ENCODE data around the gene PRKCA.
A peak's percentile ranks its signal among the peaks of the same experiment; 100 is the strongest.

Gene PRKCA

DNA sequence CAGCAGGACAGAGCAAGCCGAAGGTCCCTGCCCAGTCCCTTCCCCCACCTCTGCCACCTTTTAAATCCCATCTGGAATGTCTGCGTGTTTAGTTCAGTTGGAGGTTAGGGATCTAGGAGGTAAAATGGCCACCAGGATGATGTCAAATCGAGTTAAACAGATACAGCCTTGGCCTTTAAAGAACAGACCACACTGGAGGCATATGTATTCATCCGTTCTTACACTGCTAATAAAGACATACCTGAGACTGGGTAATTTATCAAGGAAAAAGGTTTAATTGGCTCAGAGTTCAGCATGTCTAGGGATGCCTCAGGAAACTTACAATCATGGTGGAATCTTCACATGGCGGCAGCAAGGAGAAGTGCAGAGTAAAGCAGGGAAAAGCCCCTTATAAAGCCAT is 364.7 kb downstream of the PRKCA start:
- Mint-ChIP-seq H3K9me3 (no peaks in the 10 kb centered on the region), H3K4me3 (peak overlapping the region; percentile 35), H3K27ac (peak overlapping the region; percentile 79), H3K27me3 (no peaks in the 10 kb centered on the region), H3K4me1 (peaks cover 79% of the 10 kb centered on the region), H3K36me3 (ENCODE audit: low read depth) (peaks cover 48% of the 10 kb centered on the region)
- DNase-seq (no peak), ATAC-seq (peak; percentile 51)

DNA sequence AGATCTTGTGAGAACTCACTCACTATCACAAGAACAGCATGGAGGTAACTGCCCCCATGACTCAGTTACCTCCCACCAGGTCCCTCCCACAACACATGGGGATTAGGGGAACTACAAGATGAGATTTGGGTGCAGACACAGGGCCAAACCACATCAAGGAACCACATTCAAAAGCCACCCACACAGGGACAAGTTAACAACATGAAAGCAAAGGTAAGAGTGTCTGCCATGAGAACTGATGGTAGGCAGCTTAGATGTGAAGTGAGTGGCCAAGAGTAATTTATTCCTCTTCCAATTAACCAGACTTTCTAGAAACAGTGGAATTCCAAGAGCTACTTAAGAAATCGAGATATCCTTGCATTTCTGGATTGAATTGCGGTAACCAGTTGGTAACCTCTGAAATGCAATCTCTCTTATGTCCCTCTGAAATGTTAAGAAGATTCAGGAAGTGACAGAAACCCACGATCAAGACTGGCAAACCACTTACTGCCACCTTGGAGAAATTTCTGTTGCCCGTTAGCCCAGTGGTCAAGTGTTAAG is 365.1 kb downstream of the PRKCA start:
- ATAC-seq = peak; percentile 85
- no peaks in the 10 kb centered on the region for H3K27me3 Mint-ChIP-seq
- H3K36me3 Mint-ChIP-seq (ENCODE audit: low read depth) = peaks cover 44% of the 10 kb centered on the region
- peak overlapping the region; percentile 35 for H3K4me3 Mint-ChIP-seq
- H3K27ac Mint-ChIP-seq = peak overlapping the region; percentile 79
- H3K4me1 Mint-ChIP-seq = peaks cover 80% of the 10 kb centered on the region
- no peaks in the 10 kb centered on the region for H3K9me3 Mint-ChIP-seq
- DNase-seq = peak; percentile 46

DNA sequence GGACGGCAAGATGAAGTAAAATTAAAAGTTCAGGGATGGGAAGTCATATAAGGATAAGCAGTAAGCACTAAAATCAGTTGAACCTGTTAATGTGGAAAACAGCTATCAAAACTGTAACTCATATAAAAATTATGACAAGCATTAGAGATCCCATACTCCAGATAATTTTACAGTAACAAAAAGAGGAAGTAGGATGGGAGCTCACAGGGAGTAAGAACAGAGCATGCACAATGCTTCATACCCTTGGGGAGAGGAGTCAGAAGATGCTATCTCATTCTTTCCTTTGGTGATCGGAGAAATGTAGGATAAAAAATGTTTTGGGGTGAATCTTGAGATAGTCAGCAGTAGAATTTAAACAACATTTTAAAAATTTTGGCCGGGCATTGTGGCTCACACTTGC is 367.8 kb downstream of the PRKCA start:
- H3K36me3 Mint-ChIP-seq (ENCODE audit: low read depth) = peaks cover 37% of the 10 kb centered on the region
- no peak for ATAC-seq
- peaks cover 81% of the 10 kb centered on the region for H3K4me1 Mint-ChIP-seq
- no peak for DNase-seq
- H3K9me3 Mint-ChIP-seq = no peaks in the 10 kb centered on the region
- no peak overlapping the region for H3K27ac Mint-ChIP-seq
- no peak overlapping the region for H3K4me3 Mint-ChIP-seq
- H3K27me3 Mint-ChIP-seq = no peaks in the 10 kb centered on the region

DNA sequence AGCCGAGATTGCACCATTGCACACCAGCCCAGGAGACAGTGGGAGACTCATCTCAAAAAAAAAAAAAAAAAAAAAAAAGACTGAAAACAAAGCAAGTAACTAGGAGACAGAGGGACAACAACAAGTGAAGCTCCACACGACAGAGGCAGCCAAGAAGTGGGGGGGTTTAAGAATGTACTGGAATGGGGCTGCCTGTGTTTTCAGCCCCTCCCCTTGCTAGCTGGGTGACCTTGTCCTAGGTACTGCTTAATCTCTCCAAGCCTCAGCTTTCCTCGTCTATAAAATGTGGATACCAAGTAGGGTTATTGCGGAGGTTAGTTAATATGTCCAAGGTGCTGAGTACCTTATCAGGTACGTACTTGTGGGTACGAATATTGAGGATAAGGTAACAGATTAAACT is 368.7 kb downstream of the PRKCA start:
- Mint-ChIP-seq H3K36me3 (ENCODE audit: low read depth) (peaks cover 36% of the 10 kb centered on the region), H3K9me3 (no peaks in the 10 kb centered on the region), H3K4me3 (no peak overlapping the region), H3K27ac (peak overlapping the region; percentile 42), H3K27me3 (no peaks in the 10 kb centered on the region), H3K4me1 (peaks cover 72% of the 10 kb centered on the region)
- ATAC-seq (no peak), DNase-seq (no peak)

DNA sequence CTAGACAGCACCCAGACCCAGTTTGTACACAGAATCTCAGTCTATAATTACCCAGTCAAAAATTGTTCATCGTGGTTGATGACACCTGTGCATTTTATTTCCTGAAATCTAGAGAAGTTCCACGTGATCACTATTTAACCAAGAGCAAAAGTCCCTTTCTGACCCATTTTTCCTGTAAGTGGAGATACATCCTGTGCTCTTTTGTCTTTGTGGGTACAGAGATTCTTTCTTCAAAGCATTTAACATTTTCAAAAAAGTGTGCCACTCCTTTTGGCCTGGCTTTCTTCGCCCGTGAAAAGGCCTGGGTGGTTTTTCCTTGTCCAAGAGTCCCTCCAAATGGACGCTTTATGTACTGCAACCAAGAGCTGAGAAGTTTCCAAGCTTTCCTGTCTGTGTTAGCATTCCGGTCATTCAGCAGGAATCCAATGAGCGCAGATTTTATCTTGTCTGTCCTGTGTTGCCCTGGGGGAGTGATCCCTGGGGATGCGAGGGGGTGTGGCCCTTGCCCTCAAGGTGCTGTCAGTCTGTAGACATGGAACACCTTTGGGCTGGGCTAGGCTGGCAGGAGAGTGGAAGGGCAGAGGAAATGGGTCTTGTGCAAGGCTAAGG is 371.4 kb downstream of the PRKCA start:
- DNase-seq = peak; percentile 31
- H3K4me3 Mint-ChIP-seq = peak overlapping the region; percentile 12
- H3K27ac Mint-ChIP-seq = peak overlapping the region; percentile 75
- peaks cover 68% of the 10 kb centered on the region for H3K4me1 Mint-ChIP-seq
- peak; percentile 55 for ATAC-seq
- H3K27me3 Mint-ChIP-seq = no peaks in the 10 kb centered on the region
- H3K36me3 Mint-ChIP-seq (ENCODE audit: low read depth) = peaks cover 35% of the 10 kb centered on the region
- peaks cover 3% of the 10 kb centered on the region for H3K9me3 Mint-ChIP-seq

DNA sequence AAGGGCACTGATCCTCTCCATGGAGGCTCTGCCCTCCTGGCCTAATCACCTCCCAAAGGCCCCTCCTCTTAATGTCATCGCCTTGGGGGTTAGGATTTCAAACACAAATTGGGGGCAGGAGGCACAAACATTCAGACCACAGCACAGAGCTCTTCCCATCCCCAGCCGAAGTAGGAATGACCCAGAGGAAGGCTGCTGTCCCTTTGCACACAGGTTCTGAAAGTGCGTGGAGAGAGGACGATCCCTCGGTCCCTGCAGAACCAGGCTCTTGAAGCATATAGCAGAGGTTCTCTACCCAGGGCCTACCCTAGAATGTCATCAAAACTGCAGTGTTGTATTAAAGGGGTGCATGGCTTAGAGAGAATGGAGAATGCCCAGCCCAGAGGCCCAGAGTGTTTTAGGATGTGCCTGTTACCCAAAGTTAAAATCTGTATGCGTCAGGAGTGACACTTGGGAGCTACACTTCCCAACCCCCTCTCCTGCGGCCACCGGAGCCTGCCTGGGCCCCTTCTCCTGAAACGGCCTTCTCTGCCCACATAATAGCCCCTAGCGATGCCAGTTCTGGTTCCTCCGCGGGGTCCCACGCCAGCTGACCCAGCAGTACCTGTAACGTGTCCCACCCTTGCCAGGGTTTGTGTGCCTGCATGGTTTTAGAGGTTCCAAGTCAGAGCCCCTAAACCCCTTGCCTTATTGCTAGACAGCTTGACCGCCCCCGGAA is 373.0 kb downstream of the PRKCA start:
- DNase-seq (no peak), ATAC-seq (no peak)
- no peak overlapping the region for H3K4me3 Mint-ChIP-seq
- peaks cover 3% of the 10 kb centered on the region for H3K9me3 Mint-ChIP-seq
- no peaks in the 10 kb centered on the region for H3K27me3 Mint-ChIP-seq
- peaks cover 31% of the 10 kb centered on the region for H3K36me3 Mint-ChIP-seq (ENCODE audit: low read depth)
- peaks cover 58% of the 10 kb centered on the region for H3K4me1 Mint-ChIP-seq
- H3K27ac Mint-ChIP-seq = no peak overlapping the region

- peaks cover 30% of the 10 kb centered on the region for H3K36me3 Mint-ChIP-seq (ENCODE audit: low read depth)
- H3K4me1 Mint-ChIP-seq = peaks cover 58% of the 10 kb centered on the region
- no peak overlapping the region for H3K27ac Mint-ChIP-seq
- ATAC-seq = no peak
- no peak for DNase-seq
- peaks cover 3% of the 10 kb centered on the region for H3K9me3 Mint-ChIP-seq
- no peaks in the 10 kb centered on the region for H3K27me3 Mint-ChIP-seq
- no peak overlapping the region for H3K4me3 Mint-ChIP-seq
Observed at GRCh38 chr17:66675991-66676371, 373.6 kb downstream of the PRKCA start.

GRCh38 chr17:66676421-66676820 is 374.0 kb downstream of the PRKCA start:
- no peaks in the 10 kb centered on the region for H3K27me3 Mint-ChIP-seq
- H3K27ac Mint-ChIP-seq = peak overlapping the region; percentile 37
- peaks cover 3% of the 10 kb centered on the region for H3K9me3 Mint-ChIP-seq
- H3K36me3 Mint-ChIP-seq (ENCODE audit: low read depth) = peaks cover 30% of the 10 kb centered on the region
- DNase-seq (no peak), ATAC-seq (no peak)
- H3K4me1 Mint-ChIP-seq = peaks cover 55% of the 10 kb centered on the region
- no peak overlapping the region for H3K4me3 Mint-ChIP-seq

DNA sequence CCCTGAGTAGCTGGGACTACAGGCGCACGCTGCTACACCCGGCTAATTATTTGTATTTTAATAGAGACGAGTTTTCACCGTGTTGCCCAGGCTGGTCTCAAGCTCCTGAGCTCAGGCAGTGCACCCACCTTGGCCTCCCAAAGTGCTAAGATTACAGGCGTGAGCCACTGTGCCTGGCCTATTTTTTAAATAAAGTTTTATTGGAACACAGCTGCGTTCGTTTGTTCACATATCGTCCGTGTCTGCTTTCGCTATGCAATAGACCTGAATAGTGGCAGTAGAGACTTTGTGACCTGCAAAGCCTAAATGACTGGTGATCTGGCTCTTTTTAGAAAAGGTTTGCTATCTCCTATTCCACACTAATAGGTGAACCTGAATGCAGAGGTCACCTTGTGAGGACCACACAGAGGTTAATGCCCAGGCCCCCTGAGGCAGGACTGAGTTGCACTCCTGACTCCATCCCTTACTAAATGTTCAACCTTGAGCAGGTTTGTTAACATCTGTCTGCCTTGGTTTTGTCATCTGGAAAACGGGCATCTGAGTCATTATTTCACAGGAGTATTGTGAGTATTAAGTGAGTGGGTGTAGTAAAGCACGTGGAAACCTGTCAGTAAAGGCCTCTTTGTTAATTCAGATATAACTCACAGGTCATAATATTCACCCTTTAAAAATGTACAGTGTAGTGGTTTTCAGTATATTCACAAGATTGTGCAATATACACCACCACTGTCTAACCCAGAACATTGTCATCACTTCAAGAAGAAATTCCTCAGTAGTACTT is 375.0 kb downstream of the PRKCA start:
- Mint-ChIP-seq H3K27ac (peak overlapping the region; percentile 84), H3K4me1 (peaks cover 46% of the 10 kb centered on the region), H3K27me3 (no peaks in the 10 kb centered on the region), H3K9me3 (peaks cover 3% of the 10 kb centered on the region), H3K36me3 (ENCODE audit: low read depth) (peaks cover 30% of the 10 kb centered on the region), H3K4me3 (no peak overlapping the region)
- DNase-seq (no peak), ATAC-seq (peak; percentile 75)

DNA sequence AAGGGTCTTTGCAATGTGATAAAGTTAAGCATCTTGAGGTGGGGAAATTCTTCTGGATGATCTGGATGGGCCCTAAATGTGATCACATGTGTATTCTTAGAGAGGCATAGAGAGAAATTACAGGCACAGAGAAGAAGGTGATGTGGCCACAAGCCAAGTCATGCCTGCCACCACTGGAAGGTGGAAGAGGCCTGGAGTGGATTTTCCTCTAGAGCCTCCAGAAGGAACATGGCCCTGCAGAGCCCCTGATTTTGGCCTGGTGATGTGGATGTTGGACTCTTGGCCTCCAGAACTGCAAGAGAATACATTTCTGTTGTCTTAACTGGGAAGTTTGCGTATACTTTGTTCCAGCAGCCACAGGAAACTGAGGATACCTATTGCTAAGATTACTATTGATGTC is 375.6 kb downstream of the PRKCA start:
- peaks cover 3% of the 10 kb centered on the region for H3K9me3 Mint-ChIP-seq
- H3K4me1 Mint-ChIP-seq = peaks cover 39% of the 10 kb centered on the region
- no peak for ATAC-seq
- DNase-seq = no peak
- no peaks in the 10 kb centered on the region for H3K27me3 Mint-ChIP-seq
- peak overlapping the region; percentile 84 for H3K27ac Mint-ChIP-seq
- no peak overlapping the region for H3K4me3 Mint-ChIP-seq
- peaks cover 32% of the 10 kb centered on the region for H3K36me3 Mint-ChIP-seq (ENCODE audit: low read depth)

GRCh38 chr17:66678827-66679226 is 376.4 kb downstream of the PRKCA start:
- DNase-seq = no peak
- H3K36me3 Mint-ChIP-seq (ENCODE audit: low read depth) = peaks cover 30% of the 10 kb centered on the region
- no peak overlapping the region for H3K4me3 Mint-ChIP-seq
- H3K27me3 Mint-ChIP-seq = no peaks in the 10 kb centered on the region
- no peak for ATAC-seq
- no peak overlapping the region for H3K27ac Mint-ChIP-seq
- H3K9me3 Mint-ChIP-seq = peaks cover 3% of the 10 kb centered on the region
- peaks cover 32% of the 10 kb centered on the region for H3K4me1 Mint-ChIP-seq

DNA sequence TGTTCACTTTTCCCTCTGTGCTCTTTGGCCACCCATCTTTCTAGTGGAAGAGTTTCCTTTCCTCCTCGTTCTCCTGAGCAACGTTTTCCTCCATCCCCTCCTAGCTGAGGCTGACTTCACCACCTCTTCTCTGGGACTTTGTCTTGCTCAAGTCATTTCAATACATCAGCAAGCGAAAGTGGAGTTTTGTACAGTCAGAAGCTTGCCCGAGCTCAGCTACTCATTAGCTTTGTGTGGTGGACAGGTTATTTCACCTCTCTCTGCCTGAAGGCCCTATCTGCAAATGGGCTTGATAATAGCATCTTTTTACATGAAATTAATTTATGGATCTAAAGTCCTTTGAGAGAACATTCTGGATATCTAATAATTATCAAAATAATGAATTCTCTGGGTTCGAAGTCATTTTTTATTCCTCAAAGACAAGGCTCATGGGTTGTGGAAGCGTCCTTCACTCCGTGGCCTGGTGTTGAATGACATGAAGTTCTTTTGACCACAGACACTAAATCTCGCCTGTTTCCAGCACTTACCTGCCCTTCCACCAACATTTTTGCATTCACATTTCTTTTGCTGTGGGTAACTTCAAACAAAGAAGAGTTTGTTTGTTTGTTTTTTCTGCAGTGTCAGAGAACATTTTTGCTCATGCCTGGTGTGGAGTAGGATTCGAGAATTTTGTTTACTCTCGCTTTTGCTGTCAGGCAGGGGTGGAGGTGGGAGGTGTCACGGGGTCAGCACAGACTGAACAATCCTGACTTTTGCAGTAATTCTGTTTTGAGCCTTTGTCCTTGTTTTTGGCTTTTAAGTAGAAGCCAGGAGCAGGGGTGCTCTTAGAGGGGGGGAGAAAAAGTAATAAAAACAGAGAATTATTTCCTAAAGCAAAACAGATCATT is 377.5 kb downstream of the PRKCA start:
- Mint-ChIP-seq H3K27ac (peak overlapping the region; percentile 31), H3K4me3 (no peak overlapping the region), H3K4me1 (peaks cover 22% of the 10 kb centered on the region), H3K27me3 (no peaks in the 10 kb centered on the region), H3K9me3 (peaks cover 3% of the 10 kb centered on the region), H3K36me3 (ENCODE audit: low read depth) (peaks cover 27% of the 10 kb centered on the region)
- ATAC-seq (no peak), DNase-seq (no peak)

DNA sequence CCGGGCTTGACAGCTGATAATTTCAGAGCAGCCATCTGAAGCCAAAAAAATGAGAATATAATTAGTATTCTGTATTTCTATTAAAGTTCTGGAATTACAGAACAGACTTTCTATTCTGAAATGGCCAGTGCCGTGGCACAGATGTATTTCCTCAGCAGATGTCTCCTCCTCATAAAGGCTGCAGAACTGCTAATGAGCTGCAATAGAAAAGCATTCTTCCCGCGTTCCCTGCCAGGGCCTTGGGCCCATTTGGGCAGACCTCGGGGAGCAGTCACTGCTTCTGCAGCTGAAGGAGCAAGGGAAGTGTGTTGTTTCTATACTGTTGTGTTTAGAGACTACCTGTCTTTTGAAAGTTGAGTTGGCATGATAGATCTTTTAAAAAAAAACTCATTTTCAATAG is 379.9 kb downstream of the PRKCA start:
- ATAC-seq (no peak), DNase-seq (no peak)
- H3K36me3 Mint-ChIP-seq (ENCODE audit: low read depth) = peaks cover 23% of the 10 kb centered on the region
- peaks cover 3% of the 10 kb centered on the region for H3K9me3 Mint-ChIP-seq
- peaks cover 14% of the 10 kb centered on the region for H3K4me1 Mint-ChIP-seq
- no peak overlapping the region for H3K27ac Mint-ChIP-seq
- H3K4me3 Mint-ChIP-seq = no peak overlapping the region
- no peaks in the 10 kb centered on the region for H3K27me3 Mint-ChIP-seq

DNA sequence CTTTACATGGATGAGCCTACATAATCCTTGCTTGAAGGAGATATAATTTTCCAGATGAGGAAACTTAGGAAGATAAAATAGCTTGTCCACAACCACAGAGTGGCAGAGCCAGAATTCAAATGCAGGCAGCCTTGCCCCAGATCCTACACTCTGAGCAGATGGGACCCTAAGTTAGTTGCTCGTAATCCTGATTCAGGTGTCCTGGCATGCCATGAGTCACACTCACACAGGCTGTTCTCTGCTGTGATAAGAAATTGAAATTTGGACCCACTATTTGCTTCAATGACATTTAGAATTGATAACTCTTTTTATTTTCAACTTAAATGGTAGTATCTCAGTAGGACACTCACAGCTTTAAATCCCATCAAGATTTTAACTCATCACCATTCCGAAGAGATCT is 381.8 kb downstream of the PRKCA start:
- H3K27ac Mint-ChIP-seq = no peak overlapping the region
- H3K4me3 Mint-ChIP-seq = no peak overlapping the region
- H3K4me1 Mint-ChIP-seq = no peaks in the 10 kb centered on the region
- no peaks in the 10 kb centered on the region for H3K9me3 Mint-ChIP-seq
- H3K27me3 Mint-ChIP-seq = no peaks in the 10 kb centered on the region
- ATAC-seq = no peak
- DNase-seq = no peak
- H3K36me3 Mint-ChIP-seq (ENCODE audit: low read depth) = peaks cover 24% of the 10 kb centered on the region
